Spleen (tissue), 11 donors: Measurements from ENCODE around the gene CSH2. TPM values are rescaled to one million over a fixed set of nuclear protein-coding genes. Genes with fewer than 3 reads are reported as not detected.

Source experiments
- DNase-seq: peaks from one replicate; pipeline ENCODE4 v3.0.0-alpha.2; 2020
- H3K27ac ChIP-seq, 8 donors: fragments of 200-600 bp; sonication (generic) in 7 of 8; 1 replicate in 4 of 8; 2 replicates in 4 of 8; pipeline versions ENCODE4 v1.5.0 to v1.8.0; 2016 to 2021; ENCODE audit warnings: inconsistent platforms in 4 of 8, mild to moderate bottlenecking in 4 of 8, moderate library complexity in 1 of 8
- H3K27me3 ChIP-seq, 7 donors: fragments of 200-600 bp; sonication (generic) in 6 of 7; replicated peaks in 1 of 7; 1 replicate in 4 of 7; 2 replicates in 3 of 7; pipeline versions ENCODE4 v1.5.0 to v1.8.0; 2016 to 2021; ENCODE audit warnings: inconsistent platforms in 3 of 7, mild to moderate bottlenecking in 1 of 7
- H3K36me3 ChIP-seq, 6 donors: fragments of 200-600 bp; sonication (generic) in 5 of 6; 1 replicate in 4 of 6; 2 replicates in 2 of 6; pipeline versions ENCODE4 v1.5.0 to v1.8.0; 2016 to 2021; ENCODE audit warnings: inconsistent platforms in 2 of 6
- H3K4me1 ChIP-seq, 6 donors: fragments of 200-600 bp; sonication (generic) in 5 of 6; 1 replicate in 3 of 6; 2 replicates in 3 of 6; pipeline versions ENCODE4 v1.5.0 to v1.8.0; 2016 to 2021; ENCODE audit warnings: inconsistent platforms in 3 of 6
- H3K4me3 ChIP-seq, 8 donors: fragments of 200-600 bp; sonication (generic) in 7 of 8; 1 replicate in 4 of 8; 2 replicates in 4 of 8; pipeline versions ENCODE4 v1.5.0 to v1.8.0; 2016 to 2021; ENCODE audit warnings: inconsistent platforms in 4 of 8, mild to moderate bottlenecking in 4 of 8, moderate library complexity in 2 of 8
- H3K9me3 ChIP-seq, 8 donors: fragments of 200-600 bp; sonication (generic) in 7 of 8; 1 replicate in 4 of 8; 2 replicates in 4 of 8; pipeline versions ENCODE4 v1.5.0 to v1.8.0; 2016 to 2021; ENCODE audit warnings: inconsistent platforms in 4 of 8
- CTCF ChIP-seq, 11 experiments: fragments of 200-600 bp in 7 of 11; fragments of 450-650 bp in 4 of 11; sonication (generic) in 4 of 11; IDR thresholded peaks in 8 of 11; conservative IDR thresholded peaks in 3 of 11; 1 replicate in 7 of 11; 2 replicates in 4 of 11; pipeline versions ENCODE4 v1.4.0 to v1.8.0; 2016 to 2021; ENCODE audit warnings: antibody characterized with exemption in 11 of 11, inconsistent platforms in 4 of 11, mild to moderate bottlenecking in 1 of 11
- POLR2A ChIP-seq, 3 donors: fragments of 450-650 bp; IDR thresholded peaks; one replicate each; pipeline ENCODE4 v1.5.1; 2017; ENCODE audit warnings: antibody characterized with exemption in 3 of 3, mild to moderate bottlenecking in 1 of 3
- POLR2AphosphoS5 ChIP-seq, 3 donors: sonication (generic); formaldehyde crosslinking; IDR thresholded peaks; one replicate each; pipeline ENCODE4 v1.5.1; 2017; ENCODE audit warnings: antibody characterized with exemption in 3 of 3
- WGBS, 5 donors: extraction: QIAGEN DNeasy Blood & Tissue Kit in 3 of 5; methylation state at CpG; one replicate each; pipeline versions ENCODE4 v1.1.5 to v1.1.7; 2013 to 2018; 5-methylcytosine and 5-hydroxymethylcytosine counted together
- intact Hi-C: fragments of 100-400 bp; cut with DNase I; formaldehyde crosslinking; loops from one replicate; pipeline ENCODE4 v1.15.0; 2023; ENCODE audit warnings: low total_unique reads
- polyA plus RNA-seq, 3 donors: library from polyadenylated mRNA; stranded (reverse); fragments of 200-250 nt; gene quantifications; one replicate each; pipeline ENCODE4 v1.2.1, GENCODE V29; 2013
- total RNA-seq, 7 donors: library from RNA; depleted of rRNA in 3 of 7; stranded (reverse); fragments of >200 nt in 3 of 7; fragmentation: NEBNext Ultra II Directional in 4 of 7; extraction: Animal tissue kit (Norgen Biotek cat#: 25700) in 4 of 7; gene quantifications; one replicate each; pipeline versions ENCODE4 v1.1.0 to v1.2.1, GENCODE V29; 2016 to 2021
- donor health status: healthy with polysubstance abuse.
- donor health status: DM: no; HTN: no; CAD: no; lungs with moderate emphysema.
- donor health status: DM: no; HTN: no; CAD: no.
- donor health status: Bipolar disorder and iron deficiency.
- donor health status: healthy.
- donor health status: DM: no; HTN: no; CAD: no.
- donor health status: DM: yes; HTN: yes; CAD: no.

Gene CSH2
- total and polyA plus RNA-seq, 10 donors, result not detected

GRCh38 chr17:63854709-63855108 is 18.8 kb downstream of the CSH2 start:
- Histone ChIP-seq H3K27me3 (no peaks in the 10 kb centered on the region), H3K9me3 (no peaks in the 10 kb centered on the region), H3K4me1 (peaks cover 0 to under 1% (median 0%) of the 10 kb centered on the region in 6 donors), H3K4me3 (no peak overlapping the region), H3K27ac (no peak overlapping the region), H3K36me3 (no peaks in the 10 kb centered on the region)
- 72 to 92% (median 88%) methylated on average over 5 of the region's 5 CpGs for WGBS, 5 donors
- peak; percentile 13 for DNase-seq
- TF ChIP-seq POLR2AphosphoS5 (IDR thresholded peaks at IDR 0.05), result no peak
- no peak for TF ChIP-seq CTCF (IDR thresholded peaks at IDR 0.05 in 8 of 11, conservative IDR thresholded peaks at IDR 0.05 in 3 of 11)
- TF ChIP-seq POLR2A (IDR thresholded peaks at IDR 0.05), result no peak
- intact Hi-C loops, result no loop called here

GRCh38 chr17:63853260-63853659 is 20.2 kb downstream of the CSH2 start:
- H3K9me3 ChIP-seq, result peaks cover 0 to 5% (median 0%) of the 10 kb centered on the region in 8 donors
- no peaks in the 10 kb centered on the region for H3K27me3 ChIP-seq
- 92 to 97% (median 96%) methylated on average over 2 of the region's 2 CpGs for WGBS, 5 donors
- peak; percentile 1 for DNase-seq
- peaks cover 4 to 15% (median 10%) of the 10 kb centered on the region in 6 donors for H3K4me1 ChIP-seq
- H3K27ac ChIP-seq, result no peak overlapping the region
- no peaks in the 10 kb centered on the region for H3K36me3 ChIP-seq
- intact Hi-C loops, result no loop called here
- TF ChIP-seq POLR2A (IDR thresholded peaks at IDR 0.05) (no peak), CTCF (IDR thresholded peaks at IDR 0.05 in 8 of 11, conservative IDR thresholded peaks at IDR 0.05 in 3 of 11) (no peak), POLR2AphosphoS5 (IDR thresholded peaks at IDR 0.05) (no peak)
- no peak overlapping the region for H3K4me3 ChIP-seq

- peaks cover 0 to 5% (median 0%) of the 10 kb centered on the region in 8 donors for H3K9me3 ChIP-seq
- intact Hi-C loops, result no loop called here
- H3K36me3 ChIP-seq, result no peaks in the 10 kb centered on the region
- H3K27me3 ChIP-seq, result no peaks in the 10 kb centered on the region
- peaks cover 4 to 23% (median 16%) of the 10 kb centered on the region in 6 donors for H3K4me1 ChIP-seq
- peak; percentile 36 for DNase-seq
- no peak overlapping the region for H3K4me3 ChIP-seq
- no peak for TF ChIP-seq POLR2A (IDR thresholded peaks at IDR 0.05)
- no peak overlapping the region for H3K27ac ChIP-seq
- 63 to 83% (median 77%) methylated on average over 8 to 9 of the region's 9 CpGs for WGBS, 5 donors
Observed at GRCh38 chr17:63850401-63850800, 23.1 kb downstream of the CSH2 start.

DNA sequence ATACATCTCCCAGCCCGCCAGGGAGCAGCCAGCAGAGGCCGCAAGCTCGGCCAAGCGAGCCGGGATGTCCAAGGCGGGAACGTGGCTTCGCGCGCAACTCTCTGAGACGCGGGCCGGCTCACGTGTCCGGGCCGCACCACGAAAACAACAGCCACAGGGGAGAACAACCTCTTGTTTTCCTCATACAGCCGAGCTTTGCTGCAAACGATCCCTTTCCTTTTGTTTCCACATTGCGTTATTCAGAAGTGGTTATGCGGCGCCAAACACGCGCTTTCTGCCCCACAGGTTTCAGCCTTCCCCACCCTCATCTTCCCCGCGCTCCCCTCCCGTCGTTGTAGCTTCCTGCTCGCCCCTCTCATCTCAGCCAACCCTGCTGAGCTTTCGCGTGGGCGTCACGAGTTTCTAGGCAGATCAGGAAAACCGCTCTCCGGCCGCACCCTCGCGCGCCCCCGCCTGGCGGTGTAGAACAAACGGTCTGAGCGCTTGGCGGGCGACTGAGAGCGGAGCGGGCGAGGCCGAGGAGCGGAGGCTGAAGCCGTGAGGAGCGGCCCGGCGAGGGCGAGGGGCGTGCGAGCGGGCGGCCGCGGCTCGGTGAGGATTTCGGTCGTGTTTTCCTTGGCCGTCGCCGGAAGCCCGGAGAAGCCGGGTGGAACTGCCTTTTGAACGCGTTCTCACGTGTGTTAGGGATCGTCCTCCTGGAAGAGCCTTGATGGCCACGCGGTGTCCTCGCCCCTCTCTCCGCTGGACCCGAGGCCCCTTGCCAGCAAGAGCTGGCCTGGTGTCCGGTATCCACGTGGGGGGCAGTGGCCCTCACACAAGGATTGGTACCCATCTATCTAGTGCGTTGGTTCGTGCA is 24.4 kb downstream of the CSH2 start:
- intact Hi-C loops, result no loop called here
- Histone ChIP-seq H3K36me3 (no peaks in the 10 kb centered on the region), H3K27me3 (no peaks in the 10 kb centered on the region), H3K4me3 (peak overlapping the region in 6 of 8 donors; percentile 11 to 63 (median 24)), H3K27ac (peak overlapping the region in 7 of 8 donors; percentile 44 to 77 (median 63)), H3K4me1 (peaks cover 6 to 33% (median 19%) of the 10 kb centered on the region in 6 donors), H3K9me3 (peaks cover 0 to 5% (median 0%) of the 10 kb centered on the region in 8 donors)
- DNase-seq, result peak; percentile 98
- TF ChIP-seq CTCF (IDR thresholded peaks at IDR 0.05 in 8 of 11, conservative IDR thresholded peaks at IDR 0.05 in 3 of 11), result peak; percentile 45 to 84 (median 75)
- peak; percentile 60 to 79 (median 63) for TF ChIP-seq POLR2AphosphoS5 (IDR thresholded peaks at IDR 0.05)
- TF ChIP-seq POLR2A (IDR thresholded peaks at IDR 0.05), result peak in 1 of 3 donors; percentile 12
- 10 to 25% (median 17%) methylated on average over 58 to 82 of the region's 82 CpGs for WGBS, 5 donors
